ENCODE results near the gene SUSD5.
"Not testable (repeated sequence)": the region's sequence is repeated elsewhere in the genome, so short reads cannot be mapped to it uniquely, and the experiment has no call there.

The SUSD5 gene

GRCh38 chr3:33111581-33111980 lies 107.0 kb downstream of the SUSD5 start:
- DNase-seq, result no peak

- DNase-seq, result not testable (repeated sequence)
Measured at GRCh38 chr3:33106854-33107253, 111.8 kb downstream of the SUSD5 start.

- no peak for DNase-seq
Measured at GRCh38 chr3:33105341-33105948, 113.2 kb downstream of the SUSD5 start.

GRCh38 chr3:33104803-33105202 lies 113.8 kb downstream of the SUSD5 start:
- DNase-seq, result no peak

- DNase-seq, result no peak
Measured at GRCh38 chr3:33103480-33103879, 115.1 kb downstream of the SUSD5 start.

- no peak for DNase-seq
Measured at GRCh38 chr3:33103034-33103433, 115.6 kb downstream of the SUSD5 start.

- DNase-seq, result no peak
Measured at GRCh38 chr3:33100229-33100628, 118.4 kb downstream of the SUSD5 start.
